Adrenal gland (tissue), 5 donors: Measurements from ENCODE around the gene CTU1.

ENCODE experiments used
- CTCF ChIP-seq, 6 experiments: fragments of 450-650 bp in 4 of 6; fragments of 200-600 bp in 2 of 6; sonication (generic) in 1 of 6; IDR thresholded peaks; 1 replicate in 5 of 6; 2 replicates in 1 of 6; pipeline versions ENCODE4 v1.5.1 to v1.8.0; 2016 to 2021; ENCODE audit warnings: antibody characterized with exemption in 6 of 6, mild to moderate bottlenecking in 2 of 6, moderate library complexity in 1 of 6
- POLR2A ChIP-seq, 2 donors: fragments of 450-650 bp; IDR thresholded peaks; one replicate each; pipeline ENCODE4 v1.6.1; 2017; ENCODE audit warnings: antibody characterized with exemption in 2 of 2, mild to moderate bottlenecking in 2 of 2, moderate library complexity in 1 of 2
- donor health status: DM: no; HTN: no; CAD: no.

- TF ChIP-seq POLR2A (IDR thresholded peaks at IDR 0.05): no peak
- no peak for TF ChIP-seq CTCF (IDR thresholded peaks at IDR 0.05)
Measured at GRCh38 chr19:51091126-51091525, 17.1 kb downstream of the CTU1 start.
